ENCODE measurements around the gene ASB9. TPM values are rescaled to one million over a fixed set of nuclear protein-coding genes. Genes with fewer than 3 reads are reported as not detected.
"Not testable (repeated sequence)": the region's sequence is repeated elsewhere in the genome, so short reads cannot be mapped to it uniquely, and the experiment has no call there.

Gene ASB9
- total RNA-seq, 2 experiments from 2014 or later = 0.23 TPM; not detected in 1

- CTCF ChIA-PET = interaction anchor here (1.0 kb wide), 2 partner anchors 100 to 364 kb away, joined by 3 to 4 read pairs; no protein-coding TSS in a partner anchor
- POLR2A ChIA-PET = no interaction called here
Measured at GRCh38 chrX:15242899-15243555, 26.9 kb downstream of the ASB9 start.

DNA sequence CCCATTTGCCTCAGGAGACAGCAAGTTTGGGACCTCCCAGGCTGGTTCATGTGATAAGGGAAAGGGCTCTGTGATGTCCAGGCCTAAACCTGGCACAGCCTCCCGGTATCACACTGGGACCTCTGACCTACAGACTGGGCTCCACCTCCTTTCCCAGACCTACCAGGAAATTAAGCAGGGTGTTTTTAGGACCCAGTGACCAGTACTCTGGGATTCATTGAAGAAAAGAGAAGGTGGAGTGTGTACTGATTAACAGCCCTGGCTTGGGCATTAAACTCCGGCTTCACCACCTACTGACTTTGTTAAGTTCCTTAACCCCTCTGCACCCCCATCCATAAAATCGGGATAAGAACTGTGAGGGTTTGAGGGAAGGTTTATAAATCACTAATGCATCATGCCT, 28.6 kb downstream of the ASB9 start:
- CTCF ChIA-PET = no interaction called here
- POLR2A ChIA-PET = no interaction called here

DNA sequence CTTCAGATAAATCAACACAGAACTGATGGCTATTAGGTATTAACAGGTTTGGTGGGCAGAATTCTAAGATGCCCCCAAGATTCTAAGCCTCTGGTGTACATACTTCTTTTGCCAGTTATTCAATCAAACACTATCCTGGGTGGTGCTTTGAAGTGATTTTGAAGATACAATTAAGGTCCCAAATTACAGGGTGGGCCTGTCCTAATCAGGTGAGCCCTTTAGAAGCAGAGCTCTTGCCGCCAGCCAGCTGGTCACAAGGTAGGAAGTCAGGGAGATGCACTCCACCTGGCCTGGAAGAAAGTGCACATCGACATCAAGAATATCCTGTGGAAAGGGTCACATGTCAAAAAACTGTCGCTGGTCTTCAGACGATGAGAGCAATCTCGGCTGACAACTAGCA, 29.5 kb downstream of the ASB9 start:
- CTCF ChIA-PET = no interaction called here

GRCh38 chrX:15236146-15236545, 33.7 kb downstream of the ASB9 start:
- ChIA-PET POLR2A (no interaction called here), CTCF (no interaction called here)

More for the DNA sequence above, 29.5 kb downstream of the ASB9 start:
- POLR2A ChIA-PET = no interaction called here

GRCh38 chrX:15235001-15235400, 34.9 kb downstream of the ASB9 start:
- POLR2A ChIA-PET = no interaction called here
- CTCF ChIA-PET = no interaction called here

- POLR2A ChIA-PET = no interaction called here
- CTCF ChIA-PET = no interaction called here
Measured at GRCh38 chrX:15233416-15234015, 36.4 kb downstream of the ASB9 start.

- POLR2A ChIA-PET = no interaction called here
- CTCF ChIA-PET = no interaction called here
Measured at GRCh38 chrX:15224747-15225146, 45.1 kb downstream of the ASB9 start.

DNA sequence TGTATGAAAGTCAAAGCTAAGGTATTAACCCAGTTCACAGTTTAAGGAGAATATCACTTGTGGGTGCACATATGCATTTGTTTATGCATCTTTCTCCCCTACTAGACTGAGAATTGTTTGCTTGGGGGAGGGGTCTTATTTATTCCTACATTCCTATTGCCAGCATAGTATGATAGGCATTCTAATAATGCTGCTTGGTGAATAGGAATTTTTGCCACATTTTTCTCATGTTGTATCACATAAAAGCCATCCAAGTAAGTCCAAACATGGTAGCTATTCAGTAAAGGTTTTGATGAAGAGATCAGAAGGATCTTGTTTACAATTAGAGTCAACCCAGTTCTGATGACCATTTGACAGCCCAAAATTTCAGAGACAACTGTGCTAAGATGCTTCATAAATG, 48.6 kb downstream of the ASB9 start:
- CTCF ChIA-PET = no interaction called here
- POLR2A ChIA-PET = no interaction called here

GRCh38 chrX:15217161-15217560, 52.7 kb downstream of the ASB9 start:
- POLR2A ChIA-PET = no interaction called here
- CTCF ChIA-PET = no interaction called here

DNA sequence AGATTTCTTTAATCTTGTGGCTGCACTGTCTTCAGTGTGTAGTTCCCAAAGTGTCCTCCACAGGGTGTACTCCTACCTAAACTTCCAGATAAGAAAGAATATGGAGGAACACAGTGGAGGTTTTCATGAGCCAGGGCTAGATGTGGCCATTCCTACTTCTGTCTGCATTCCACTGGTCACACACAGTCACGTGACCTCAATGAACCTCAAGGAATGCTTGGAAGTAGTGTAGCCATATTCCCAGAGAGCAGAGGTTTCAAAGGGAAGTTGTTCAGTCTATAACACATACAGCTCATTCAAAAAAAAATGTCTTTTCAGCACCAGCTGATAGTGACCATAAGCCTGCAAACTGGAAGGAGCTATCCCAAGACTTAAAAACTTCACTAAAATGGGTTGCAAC, 53.6 kb downstream of the ASB9 start:
- ChIA-PET CTCF (no interaction called here), POLR2A (no interaction called here)

- POLR2A ChIA-PET = no interaction called here
- CTCF ChIA-PET = no interaction called here
Measured at GRCh38 chrX:15215366-15215765, 54.5 kb downstream of the ASB9 start.

DNA sequence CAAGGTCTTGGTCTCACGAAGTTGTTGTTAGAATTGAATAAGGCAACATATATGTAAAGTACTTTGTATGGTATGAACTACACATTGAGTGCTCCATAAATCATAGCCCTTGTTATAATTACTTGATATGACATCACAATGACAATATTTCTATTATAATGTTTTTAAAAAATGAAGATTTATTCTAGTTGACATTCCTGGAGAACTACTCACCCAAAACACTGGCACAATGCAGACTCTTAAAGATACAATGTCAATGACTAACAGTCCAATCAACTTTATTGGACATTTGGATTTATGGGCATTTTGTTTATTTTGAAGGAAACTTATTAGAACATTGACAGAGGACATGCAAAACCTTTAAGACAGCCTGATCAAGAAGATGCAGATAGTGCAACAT, 55.3 kb downstream of the ASB9 start:
- CTCF ChIA-PET = interaction anchor here (0.6 kb wide), 1 partner anchor 1453 kb away, joined by 5 read pairs; no protein-coding TSS in a partner anchor
- POLR2A ChIA-PET = no interaction called here

- POLR2A ChIA-PET = no interaction called here
Measured at GRCh38 chrX:15209096-15209495, 60.8 kb downstream of the ASB9 start.

GRCh38 chrX:15207994-15208393, 61.9 kb downstream of the ASB9 start:
- CTCF ChIA-PET = no interaction called here
- POLR2A ChIA-PET = no interaction called here

More at GRCh38 chrX:15209096-15209495, 60.8 kb downstream of the ASB9 start:
- CTCF ChIA-PET = no interaction called here

- CTCF ChIA-PET = no interaction called here
- POLR2A ChIA-PET = no interaction called here
Measured at GRCh38 chrX:15207384-15207783, 62.5 kb downstream of the ASB9 start.

DNA sequence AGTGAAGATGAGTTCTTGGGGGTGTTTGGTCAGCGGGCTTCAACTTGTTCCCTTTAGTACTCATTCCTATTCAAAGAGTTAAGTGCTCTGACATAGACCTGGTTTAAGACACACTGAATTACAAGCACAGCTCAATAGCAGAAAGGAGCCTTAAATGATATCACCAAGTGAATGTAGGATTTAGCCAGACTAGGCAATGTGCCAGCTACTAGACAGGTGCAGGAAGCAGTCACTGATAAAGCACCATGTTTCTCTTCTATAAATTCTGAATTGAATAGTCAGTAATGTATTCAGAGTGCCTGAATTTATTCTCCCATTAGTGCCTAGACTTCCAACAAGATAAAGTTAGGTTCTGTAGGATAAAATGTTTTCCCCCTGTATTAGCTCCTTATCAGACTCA, 63.6 kb downstream of the ASB9 start:
- ChIA-PET CTCF (interaction anchor here (1.4 kb wide), 1 partner anchor 55 kb away, joined by 3 read pairs; no protein-coding TSS in a partner anchor), POLR2A (no interaction called here)

- ChIA-PET POLR2A (no interaction called here), CTCF (no interaction called here)
Measured at GRCh38 chrX:15204130-15204751, 65.6 kb downstream of the ASB9 start.

DNA sequence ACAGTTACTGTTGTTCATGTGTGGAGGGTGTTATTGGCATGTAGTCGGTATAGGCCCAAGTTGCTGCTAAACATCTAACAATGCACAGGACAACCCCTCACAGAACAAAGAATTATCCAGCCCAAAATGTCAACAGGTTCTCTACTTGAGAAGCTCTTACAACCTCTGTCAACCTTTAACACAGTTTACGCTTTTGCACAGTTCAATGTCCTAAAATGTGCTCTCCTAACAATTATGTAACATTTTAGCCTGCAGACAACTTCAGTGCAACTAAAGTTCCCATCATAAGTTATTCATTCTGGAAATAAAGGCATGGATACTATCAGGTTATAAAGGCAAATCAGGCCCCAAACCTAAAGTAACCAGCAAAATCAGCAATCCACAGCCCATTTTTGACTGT, 66.2 kb downstream of the ASB9 start:
- ChIA-PET CTCF (no interaction called here), POLR2A (no interaction called here)

GRCh38 chrX:15202454-15203177, 67.3 kb downstream of the ASB9 start:
- ChIA-PET CTCF (no interaction called here), POLR2A (no interaction called here)

DNA sequence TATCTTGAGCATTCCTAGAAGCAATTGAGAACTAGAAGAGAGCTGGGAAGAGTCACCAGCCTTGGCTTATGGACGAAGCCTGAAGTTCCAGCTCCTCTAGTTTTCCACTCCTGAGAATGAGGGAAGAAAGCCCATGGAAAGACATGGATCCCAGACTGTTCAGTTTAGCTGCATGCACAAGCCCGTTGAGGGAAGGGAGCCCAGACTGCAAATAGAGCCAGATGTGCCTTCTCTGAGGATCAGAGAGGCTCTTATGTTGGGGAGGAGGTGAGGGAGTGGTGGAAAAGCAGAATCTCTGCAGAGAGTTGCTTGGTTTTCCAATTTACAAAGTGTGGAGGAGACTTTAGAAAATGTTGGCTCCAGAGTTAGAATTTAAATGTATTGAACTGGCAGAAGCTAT, 69.0 kb downstream of the ASB9 start:
- ChIA-PET POLR2A (no interaction called here), CTCF (interaction anchor here (0.8 kb wide), 1 partner anchor 58 kb away, joined by 3 read pairs; no protein-coding TSS in a partner anchor)

GRCh38 chrX:15198608-15199202, 71.2 kb downstream of the ASB9 start:
- CTCF ChIA-PET, POLR2A ChIA-PET: not testable (repeated sequence)
